Keratinocyte (primary cell): ENCODE measurements around the gene FAM186B. TPM values are rescaled to one million over a fixed set of nuclear protein-coding genes. Genes with fewer than 3 reads are reported as not detected.

ENCODE experiments used
- DNase-seq: peaks from one replicate; pipeline ENCODE4 v3.0.0-alpha.2; 2011; ENCODE audit warnings: low read depth, missing footprints, low spot score
- FAIRE-seq: peaks from 2 replicates; lab custom pipeline; 2011; peaks lifted over from hg19 to GRCh38; lab: Jason Lieb, UNC
- H2AFZ ChIP-seq: 2 replicates; pipeline ENCODE4 v1.6.0; 2012; ENCODE audit warnings: low read length, control low read depth, inconsistent platforms; ENCODE audit not compliant: control insufficient read depth
- H3K27ac ChIP-seq: 2 replicates; pipeline ENCODE4 v1.5.1; 2011; ENCODE audit warnings: low read length; ENCODE audit not compliant: control insufficient read depth, insufficient read depth
- H3K27me3 ChIP-seq: 3 replicates; pipeline ENCODE4 v1.6.0; 2011; ENCODE audit warnings: low read length; ENCODE audit not compliant: control insufficient read depth, insufficient read depth; ENCODE audit errors: extremely low read depth
- H3K36me3 ChIP-seq, 2 experiments: 2 replicates in 1 of 2; 3 replicates in 1 of 2; pipeline ENCODE4 v1.5.1; 2011; ENCODE audit warnings: low read length in 2 of 2, mild to moderate bottlenecking in 1 of 2; ENCODE audit not compliant: control insufficient read depth in 2 of 2, insufficient read depth in 2 of 2; ENCODE audit errors: extremely low read depth in 1 of 2
- H3K4me1 ChIP-seq: 3 replicates; pipeline ENCODE4 v1.5.1; 2011; ENCODE audit warnings: low read length; ENCODE audit not compliant: control insufficient read depth, insufficient read depth; ENCODE audit errors: extremely low read depth
- H3K4me2 ChIP-seq: 3 replicates; pipeline ENCODE4 v1.6.0; 2011; ENCODE audit warnings: low read depth, low read length; ENCODE audit not compliant: control insufficient read depth, insufficient read depth; ENCODE audit errors: extremely low read depth
- H3K4me3 ChIP-seq, 3 experiments: fragments of 200-600 bp in 1 of 3; sonication (generic) in 1 of 3; 2 replicates in 2 of 3; 3 replicates in 1 of 3; pipeline ENCODE4 v1.5.1; 2011 to 2016; ENCODE audit warnings: low read length in 3 of 3, mild to moderate bottlenecking in 3 of 3, control low read depth in 2 of 3, inconsistent platforms in 1 of 3, low read depth in 1 of 3, mixed read lengths in 1 of 3, mixed run types in 1 of 3, moderate library complexity in 1 of 3; ENCODE audit not compliant: control insufficient read depth in 2 of 3, insufficient read depth in 2 of 3; ENCODE audit errors: extremely low read depth in 1 of 3
- H3K79me2 ChIP-seq: 2 replicates; pipeline ENCODE4 v1.6.0; 2012; ENCODE audit warnings: low read length; ENCODE audit not compliant: control insufficient read depth, insufficient read depth
- H3K9ac ChIP-seq: 3 replicates; pipeline ENCODE4 v1.6.0; 2011; ENCODE audit warnings: low read length; ENCODE audit not compliant: control insufficient read depth, insufficient read depth; ENCODE audit errors: extremely low read depth
- H3K9me1 ChIP-seq: 3 replicates; pipeline ENCODE4 v1.6.0; 2011; ENCODE audit warnings: low read length; ENCODE audit not compliant: control insufficient read depth, insufficient read depth; ENCODE audit errors: extremely low read depth
- H3K9me3 ChIP-seq: 2 replicates; pipeline ENCODE4 v1.5.1; 2012; ENCODE audit warnings: low read depth, low read length; ENCODE audit not compliant: control insufficient read depth
- H4K20me1 ChIP-seq: 3 replicates; pipeline ENCODE4 v1.6.0; 2011; ENCODE audit warnings: low read length; ENCODE audit not compliant: control insufficient read depth, insufficient read depth; ENCODE audit errors: extremely low read depth
- EZH2 ChIP-seq: IDR thresholded peaks from one replicate; pipeline ENCODE4 v1.6.1; 2012; ENCODE audit warnings: inconsistent platforms, mild to moderate bottlenecking, low read length, moderate library complexity
- dilution Hi-C: fragments of 300-500 bp; cut with MboI; formaldehyde crosslinking; loops from one replicate; pipeline ENCODE4 v1.7.0; 2020; ENCODE audit warnings: low sequenced_read_pairs; ENCODE audit not compliant: extremely low pct_ligation_motif_present
- polyA plus RNA-seq, 5 experiments: library from polyadenylated mRNA; depleted of rRNA in 3 of 5; stranded (reverse) in 3 of 5; stranded (forward) in 1 of 5; unstranded in 1 of 5; fragments of >200 nt; gene quantifications; 1 replicate in 1 of 5; 2 replicates in 3 of 5; 3 replicates in 1 of 5; pipeline versions ENCODE4 v1.2.1 to v1.2.3, GENCODE V29; 2011 to 2012; ENCODE audit warnings: missing spikeins in 2 of 5, low read depth in 1 of 5, low replicate concordance in 1 of 5
- TF ChIP-seq, protein P1 (sequence below), 3 experiments: IDR thresholded peaks in 1 of 3; conservative IDR thresholded peaks in 1 of 3; optimal IDR thresholded peaks in 1 of 3; 2 replicates in 2 of 3; 3 replicates in 1 of 3; pipeline versions ENCODE3 to v1.5.1; 2011; ENCODE audit warnings: low read length in 3 of 3, mild to moderate bottlenecking in 3 of 3, moderate library complexity in 2 of 3, control low read depth in 1 of 3, inconsistent platforms in 1 of 3; ENCODE audit not compliant: insufficient read depth in 2 of 3; ENCODE audit errors: extremely low read depth in 1 of 3

Gene FAM186B
- polyA plus RNA-seq, 1 donor (not counting 4 experiments of a cell fraction or from before 2014, with no cell fraction given), result 0.13 TPM

DNA sequence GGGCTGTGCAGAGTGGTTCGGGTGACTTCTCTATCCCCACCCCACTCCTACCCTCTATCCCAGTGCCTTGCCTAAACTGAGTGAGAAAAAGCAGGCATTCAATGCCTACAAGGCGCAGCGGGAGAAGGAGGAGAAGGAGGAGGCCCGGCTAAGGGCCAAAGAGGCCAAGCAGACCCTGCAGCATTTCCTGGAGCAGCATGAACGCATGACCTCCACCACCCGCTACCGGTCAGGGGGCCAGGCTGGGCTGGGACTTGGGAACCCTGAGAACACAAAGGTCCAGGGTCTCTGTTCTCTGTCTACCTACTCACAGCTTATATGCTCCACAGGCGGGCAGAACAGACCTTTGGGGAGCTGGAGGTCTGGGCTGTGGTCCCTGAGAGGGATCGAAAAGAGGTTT lies 29.6 kb upstream of the FAM186B start:
- Histone ChIP-seq H3K79me2 (no peaks in the 10 kb centered on the region), H3K9ac (no peak overlapping the region), H3K9me1 (no peaks in the 10 kb centered on the region), H4K20me1 (no peaks in the 10 kb centered on the region), H3K4me3 (no peak overlapping the region), H3K9me3 (no peaks in the 10 kb centered on the region), H2AFZ (no peak overlapping the region), H3K4me1 (no peaks in the 10 kb centered on the region), H3K27me3 (no peaks in the 10 kb centered on the region), H3K27ac (no peak overlapping the region), H3K4me2 (no peak overlapping the region), H3K36me3 (peaks cover 32 to 39% of the 10 kb centered on the region in 2 experiments)
- no peak for FAIRE-seq
- no peak for TF ChIP-seq EZH2
- TF ChIP-seq, protein P1, sequence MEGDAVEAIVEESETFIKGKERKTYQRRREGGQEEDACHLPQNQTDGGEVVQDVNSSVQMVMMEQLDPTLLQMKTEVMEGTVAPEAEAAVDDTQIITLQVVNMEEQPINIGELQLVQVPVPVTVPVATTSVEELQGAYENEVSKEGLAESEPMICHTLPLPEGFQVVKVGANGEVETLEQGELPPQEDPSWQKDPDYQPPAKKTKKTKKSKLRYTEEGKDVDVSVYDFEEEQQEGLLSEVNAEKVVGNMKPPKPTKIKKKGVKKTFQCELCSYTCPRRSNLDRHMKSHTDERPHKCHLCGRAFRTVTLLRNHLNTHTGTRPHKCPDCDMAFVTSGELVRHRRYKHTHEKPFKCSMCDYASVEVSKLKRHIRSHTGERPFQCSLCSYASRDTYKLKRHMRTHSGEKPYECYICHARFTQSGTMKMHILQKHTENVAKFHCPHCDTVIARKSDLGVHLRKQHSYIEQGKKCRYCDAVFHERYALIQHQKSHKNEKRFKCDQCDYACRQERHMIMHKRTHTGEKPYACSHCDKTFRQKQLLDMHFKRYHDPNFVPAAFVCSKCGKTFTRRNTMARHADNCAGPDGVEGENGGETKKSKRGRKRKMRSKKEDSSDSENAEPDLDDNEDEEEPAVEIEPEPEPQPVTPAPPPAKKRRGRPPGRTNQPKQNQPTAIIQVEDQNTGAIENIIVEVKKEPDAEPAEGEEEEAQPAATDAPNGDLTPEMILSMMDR (optimal IDR thresholded peaks at IDR 0.05 in 1 of 3, IDR thresholded peaks at IDR 0.05 in 1 of 3, conservative IDR thresholded peaks at IDR 0.05 in 1 of 3; ENCODE audit: extremely low read depth in 1 of 3, insufficient read depth in 2 of 3, low read length in 3 of 3), result no peak
- DNase-seq, result no peak
- dilution Hi-C loops, result no loop called here

DNA sequence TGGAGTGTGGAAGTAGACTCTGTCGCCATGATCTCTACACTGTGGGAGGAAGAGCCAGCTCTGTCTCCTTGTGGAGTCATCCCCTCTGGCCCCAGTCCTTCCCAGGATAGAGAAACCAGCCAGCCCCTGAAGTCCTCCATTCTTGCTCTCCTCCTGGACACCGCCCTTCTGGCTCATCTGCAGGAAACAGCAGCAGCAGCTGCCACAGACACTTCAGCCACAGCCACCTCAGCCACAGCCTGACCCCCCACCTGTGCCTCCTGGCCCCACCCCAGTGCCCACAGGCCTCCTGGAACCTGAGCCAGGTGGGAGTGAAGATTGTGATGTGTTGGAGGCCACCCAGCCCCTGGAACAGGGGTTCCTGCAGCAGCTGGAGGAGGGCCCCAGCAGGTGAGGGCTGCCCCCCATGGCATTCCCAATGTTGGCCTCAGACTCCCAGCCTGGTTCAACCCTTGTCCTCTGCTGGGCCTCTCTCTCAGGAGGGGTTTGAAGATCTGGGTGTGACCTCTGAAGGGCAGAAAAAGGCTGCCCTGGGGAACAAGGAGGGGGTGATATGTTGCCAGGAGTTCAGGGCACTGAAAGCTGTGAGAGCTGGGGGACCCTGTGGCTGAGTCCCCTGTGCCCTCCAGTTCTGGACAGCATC lies 28.4 kb upstream of the FAM186B start:
- TF ChIP-seq, protein P1 (optimal IDR thresholded peaks at IDR 0.05 in 1 of 3, IDR thresholded peaks at IDR 0.05 in 1 of 3, conservative IDR thresholded peaks at IDR 0.05 in 1 of 3; ENCODE audit: extremely low read depth in 1 of 3, insufficient read depth in 2 of 3, low read length in 3 of 3), result no peak
- no peak for TF ChIP-seq EZH2
- H3K4me2 ChIP-seq, result no peak overlapping the region
- H3K4me1 ChIP-seq, result no peaks in the 10 kb centered on the region
- peaks cover under 1% of the 10 kb centered on the region for H3K79me2 ChIP-seq
- H3K27me3 ChIP-seq, result no peaks in the 10 kb centered on the region
- H3K9ac ChIP-seq, result no peak overlapping the region
- no peaks in the 10 kb centered on the region for H3K9me3 ChIP-seq
- H2AFZ ChIP-seq, result no peak overlapping the region
- H3K9me1 ChIP-seq, result no peaks in the 10 kb centered on the region
- H4K20me1 ChIP-seq, result no peaks in the 10 kb centered on the region
- peaks cover 30 to 39% of the 10 kb centered on the region in 2 experiments for H3K36me3 ChIP-seq
- DNase-seq (no peak), FAIRE-seq (no peak)
- dilution Hi-C loops, result no loop called here
- no peak overlapping the region for H3K4me3 ChIP-seq
- no peak overlapping the region for H3K27ac ChIP-seq
